ENCODE results near the gene TMPRSS3. TPM values are rescaled to one million over a fixed set of nuclear protein-coding genes. Genes with fewer than 3 reads are reported as not detected.

TMPRSS3 gene
- total RNA-seq, 1 experiment from 2014 or later, result not detected

GRCh38 chr21:42343963-42344510 lies 51.8 kb downstream of the TMPRSS3 start:
- H3K27ac ChIP-seq (ENCODE audit: low read depth, low read length, poor library complexity, severe bottlenecking), result no peak overlapping the region
- DNase-seq (ENCODE audit: low spot score), result no peak

DNA sequence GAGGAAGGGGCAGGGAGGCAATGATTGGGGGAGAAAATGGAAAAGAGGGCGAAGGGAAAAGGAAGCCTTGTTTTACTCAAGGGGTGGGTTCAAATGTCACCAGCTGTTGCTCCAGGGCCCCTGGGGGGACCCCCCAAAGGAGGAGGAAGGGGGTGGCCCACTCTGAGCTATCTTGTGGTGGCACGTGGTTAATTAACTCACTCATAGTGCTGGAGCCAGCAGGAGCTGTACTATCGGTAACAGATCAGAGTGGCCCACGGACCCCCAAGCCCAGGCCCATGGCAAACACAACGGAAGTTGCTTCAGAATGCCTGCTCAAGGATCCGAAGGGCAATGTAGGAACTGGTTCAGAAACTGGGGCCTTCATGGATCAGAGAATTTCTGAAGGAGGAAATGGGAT lies 52.3 kb downstream of the TMPRSS3 start:
- no TSS peak for BruUV-seq (replicated peaks)
- no peaks in the 10 kb centered on the region for H3K36me3 ChIP-seq (ENCODE audit: insufficient read depth, low read length, poor library complexity, severe bottlenecking)
- H3K4me1 ChIP-seq (ENCODE audit: insufficient read depth, low read length, poor library complexity, severe bottlenecking), result no peaks in the 10 kb centered on the region
- H3K27me3 ChIP-seq (replicated peaks; ENCODE audit: insufficient read depth, low read depth, low read length, poor library complexity), result no peaks in the 10 kb centered on the region
- ChIA-PET CTCF (no interaction called here), POLR2A (ENCODE audit: low non-redundant PET) (no interaction called here)
- intact Hi-C loops (cut with micrococcal nuclease; ENCODE audit: unreplicated experiment), result no loop called here
- DNase-seq (ENCODE audit: low spot score), result no peak
- no peak overlapping the region for H3K27ac ChIP-seq (ENCODE audit: low read depth, low read length, poor library complexity, severe bottlenecking)
- no peaks in the 10 kb centered on the region for H3K9me3 ChIP-seq (ENCODE audit: low read depth, low read length, poor library complexity, severe bottlenecking)
- no peak overlapping the region for H3K4me3 ChIP-seq (ENCODE audit: low read depth, low read length, poor library complexity, severe bottlenecking)
- TF ChIP-seq, protein P1, sequence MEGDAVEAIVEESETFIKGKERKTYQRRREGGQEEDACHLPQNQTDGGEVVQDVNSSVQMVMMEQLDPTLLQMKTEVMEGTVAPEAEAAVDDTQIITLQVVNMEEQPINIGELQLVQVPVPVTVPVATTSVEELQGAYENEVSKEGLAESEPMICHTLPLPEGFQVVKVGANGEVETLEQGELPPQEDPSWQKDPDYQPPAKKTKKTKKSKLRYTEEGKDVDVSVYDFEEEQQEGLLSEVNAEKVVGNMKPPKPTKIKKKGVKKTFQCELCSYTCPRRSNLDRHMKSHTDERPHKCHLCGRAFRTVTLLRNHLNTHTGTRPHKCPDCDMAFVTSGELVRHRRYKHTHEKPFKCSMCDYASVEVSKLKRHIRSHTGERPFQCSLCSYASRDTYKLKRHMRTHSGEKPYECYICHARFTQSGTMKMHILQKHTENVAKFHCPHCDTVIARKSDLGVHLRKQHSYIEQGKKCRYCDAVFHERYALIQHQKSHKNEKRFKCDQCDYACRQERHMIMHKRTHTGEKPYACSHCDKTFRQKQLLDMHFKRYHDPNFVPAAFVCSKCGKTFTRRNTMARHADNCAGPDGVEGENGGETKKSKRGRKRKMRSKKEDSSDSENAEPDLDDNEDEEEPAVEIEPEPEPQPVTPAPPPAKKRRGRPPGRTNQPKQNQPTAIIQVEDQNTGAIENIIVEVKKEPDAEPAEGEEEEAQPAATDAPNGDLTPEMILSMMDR (conservative IDR thresholded peaks at IDR 0.05; ENCODE audit: low read depth, low read length), result no peak
- TF ChIP-seq EZH2 (IDR thresholded peaks at IDR 0.05; ENCODE audit: borderline replicate concordance, low read depth, low read length, poor library complexity, severe bottlenecking), result no peak

More at GRCh38 chr21:42343963-42344510, 51.8 kb downstream of the TMPRSS3 start:
- H3K4me3 ChIP-seq (ENCODE audit: low read depth, low read length, poor library complexity, severe bottlenecking), result no peak overlapping the region
- BruUV-seq (replicated peaks), result no TSS peak
- H3K27me3 ChIP-seq (replicated peaks; ENCODE audit: insufficient read depth, low read depth, low read length, poor library complexity), result no peaks in the 10 kb centered on the region
- H3K36me3 ChIP-seq (ENCODE audit: insufficient read depth, low read length, poor library complexity, severe bottlenecking), result no peaks in the 10 kb centered on the region
- no peaks in the 10 kb centered on the region for H3K9me3 ChIP-seq (ENCODE audit: low read depth, low read length, poor library complexity, severe bottlenecking)
- ChIA-PET CTCF (no interaction called here), POLR2A (ENCODE audit: low non-redundant PET) (no interaction called here)
- intact Hi-C loops (cut with micrococcal nuclease; ENCODE audit: unreplicated experiment), result no loop called here
- no peaks in the 10 kb centered on the region for H3K4me1 ChIP-seq (ENCODE audit: insufficient read depth, low read length, poor library complexity, severe bottlenecking)
- TF ChIP-seq, protein P1 (conservative IDR thresholded peaks at IDR 0.05; ENCODE audit: low read depth, low read length), result no peak
- TF ChIP-seq EZH2 (IDR thresholded peaks at IDR 0.05; ENCODE audit: borderline replicate concordance, low read depth, low read length, poor library complexity, severe bottlenecking), result no peak

DNA sequence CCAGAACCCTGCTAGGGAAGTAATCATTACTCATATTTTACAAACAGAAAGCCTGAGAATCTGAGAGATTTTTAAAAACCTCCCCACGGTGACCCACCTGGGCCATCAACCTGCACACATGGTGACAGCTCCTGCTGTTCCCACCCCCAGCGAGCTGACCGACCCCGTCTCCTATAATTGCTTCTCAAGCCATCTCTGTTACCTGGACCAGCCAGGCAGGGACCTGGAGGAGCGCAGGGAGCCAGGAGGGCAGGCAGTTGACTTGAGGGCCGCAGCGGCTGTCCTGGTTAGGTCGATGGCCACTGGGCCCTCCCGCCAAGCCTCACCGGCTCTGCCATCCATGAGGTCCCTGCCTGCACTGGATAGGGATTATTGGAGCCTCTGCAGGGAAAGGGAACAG lies 52.8 kb downstream of the TMPRSS3 start:
- Histone ChIP-seq H3K4me1 (ENCODE audit: insufficient read depth, low read length, poor library complexity, severe bottlenecking) (no peaks in the 10 kb centered on the region), H3K9me3 (ENCODE audit: low read depth, low read length, poor library complexity, severe bottlenecking) (no peaks in the 10 kb centered on the region), H3K27ac (ENCODE audit: low read depth, low read length, poor library complexity, severe bottlenecking) (no peak overlapping the region), H3K4me3 (ENCODE audit: low read depth, low read length, poor library complexity, severe bottlenecking) (no peak overlapping the region), H3K27me3 (replicated peaks; ENCODE audit: insufficient read depth, low read depth, low read length, poor library complexity) (no peaks in the 10 kb centered on the region), H3K36me3 (ENCODE audit: insufficient read depth, low read length, poor library complexity, severe bottlenecking) (no peaks in the 10 kb centered on the region)
- POLR2A ChIA-PET (ENCODE audit: low non-redundant PET), result no interaction called here
- CTCF ChIA-PET, result no interaction called here
- intact Hi-C loops (cut with micrococcal nuclease; ENCODE audit: unreplicated experiment), result no loop called here
- TF ChIP-seq EZH2 (IDR thresholded peaks at IDR 0.05; ENCODE audit: borderline replicate concordance, low read depth, low read length, poor library complexity, severe bottlenecking), result no peak
- TF ChIP-seq, protein P1 (conservative IDR thresholded peaks at IDR 0.05; ENCODE audit: low read depth, low read length), result no peak
- no peak for DNase-seq (ENCODE audit: low spot score)
- no TSS peak for BruUV-seq (replicated peaks)
